GM12878 (cell line): ENCODE results near the gene COL21A1. TPM values are rescaled to one million over a fixed set of nuclear protein-coding genes. Genes with fewer than 3 reads are reported as not detected.

ENCODE experiments used
- ATAC-seq: fragments of 200-7000 bp; cut with Tn5 transposase; 3 replicates; pipeline ENCODE4 v1.9.1; 2020; ENCODE audit warnings: mild to moderate bottlenecking, moderate library complexity
- BruUV-seq: library from RNA; stranded (reverse); fragments of 400-500 nt; replicated peaks from 2 replicates; lab custom pipeline; 2021; lab: Mats Ljungman, UMichigan
- CTCF ChIA-PET: fragments of 300-600 bp; sonication (Branson Sonifier 250); formaldehyde crosslinking; extraction: SDS; loops from one replicate; lab custom pipeline; 2021; ENCODE audit warnings: inconsistent platforms; lab: Yijun Ruan, JAX
- POLR2A ChIA-PET: fragments of 350-600 bp; formaldehyde crosslinking; extraction: SDS; loops from one replicate; lab custom pipeline; 2021; ENCODE audit warnings: inconsistent platforms; lab: Charles Lee
- RAD21 ChIA-PET: fragments of 300-600 bp; sonication (Branson Sonifier 250); formaldehyde crosslinking; loops from one replicate; lab custom pipeline; 2023; ENCODE audit warnings: antibody characterized with exemption; ENCODE audit not compliant: unreplicated experiment; lab: Charles Lee
- SMC1A ChIA-PET: fragments of 300-600 bp; sonication (Branson Sonifier 250); formaldehyde crosslinking; loops from one replicate; lab custom pipeline; 2023; ENCODE audit not compliant: unreplicated experiment, uncharacterized antibody; lab: Charles Lee
- DNase-seq: peaks from one replicate; pipeline ENCODE4 v3.0.0-alpha.2; 2011; ENCODE audit warnings: low read depth, low spot score
- FAIRE-seq: peaks from 3 replicates; lab custom pipeline; 2011; peaks lifted over from hg19 to GRCh38; lab: Jason Lieb, UNC
- H2AFZ ChIP-seq: 2 replicates; pipeline ENCODE4 v1.6.0; 2011; ENCODE audit warnings: low read depth, low read length, control low read depth; ENCODE audit not compliant: control insufficient read depth
- H3K27ac ChIP-seq: 2 replicates; pipeline ENCODE4 v1.5.1; 2011; ENCODE audit warnings: control low read depth; ENCODE audit not compliant: control insufficient read depth, insufficient read depth
- H3K27me3 ChIP-seq, 2 experiments: replicated peaks in 1 of 2; 2 replicates each; pipeline versions ENCODE4 v1.6.0 to v1.6.1; 2011; ENCODE audit warnings: low read length in 1 of 2; ENCODE audit not compliant: control insufficient read depth in 2 of 2, insufficient read depth in 2 of 2
- H3K36me3 ChIP-seq, 2 experiments: 2 replicates each; pipeline ENCODE4 v1.5.1; 2011; ENCODE audit warnings: low read length in 1 of 2; ENCODE audit not compliant: control insufficient read depth in 2 of 2, insufficient read depth in 2 of 2
- H3K4me1 ChIP-seq: 2 replicates; pipeline ENCODE4 v1.6.1; 2011; ENCODE audit warnings: mild to moderate bottlenecking, low read length, moderate library complexity, mixed read lengths; ENCODE audit not compliant: control insufficient read depth, insufficient read depth
- H3K4me2 ChIP-seq: 2 replicates; pipeline ENCODE4 v1.6.0; 2011; ENCODE audit warnings: control low read depth; ENCODE audit not compliant: control insufficient read depth, insufficient read depth
- H3K4me3 ChIP-seq: fragments of 200-600 bp; sonication (generic); 2 replicates; pipeline ENCODE4 v1.5.1; 2016
- H3K79me2 ChIP-seq: 2 replicates; pipeline ENCODE4 v1.6.0; 2011; ENCODE audit warnings: low read length; ENCODE audit not compliant: control insufficient read depth, insufficient read depth
- H3K9ac ChIP-seq: 2 replicates; pipeline ENCODE4 v1.8.0; 2011; ENCODE audit warnings: low read length, control low read depth, mixed read lengths; ENCODE audit not compliant: control insufficient read depth, insufficient read depth
- H3K9me3 ChIP-seq: replicated peaks from 3 replicates; pipeline ENCODE4 v1.5.1; 2011; ENCODE audit warnings: mild to moderate bottlenecking, low read length; ENCODE audit not compliant: control insufficient read depth, insufficient read depth
- H4K20me1 ChIP-seq: 2 replicates; pipeline ENCODE4 v1.6.0; 2011; ENCODE audit not compliant: control insufficient read depth, insufficient read depth
- ELK1 ChIP-seq: IDR thresholded peaks from 2 replicates; pipeline ENCODE4 v1.6.1; 2012; ENCODE audit warnings: low read depth, low read length, improper control_type of control experiment
- HDAC2 ChIP-seq: fragments of 200-600 bp; sonication (generic); IDR thresholded peaks from 2 replicates; pipeline ENCODE4 v1.6.1; 2017
- IRF5 ChIP-seq: fragments of 450-650 bp; IDR thresholded peaks from 2 replicates; pipeline ENCODE4 v1.6.1; 2017; ENCODE audit warnings: borderline replicate concordance
- MEF2A ChIP-seq: IDR thresholded peaks from 2 replicates; pipeline ENCODE4 v1.6.1; 2011; ENCODE audit warnings: low read depth, mild to moderate bottlenecking, low read length, moderate library complexity; ENCODE audit not compliant: insufficient read depth
- MYB ChIP-seq: fragments of 150-350 bp; IDR thresholded peaks from 2 replicates; pipeline ENCODE4 v1.6.1; 2014; ENCODE audit warnings: mild to moderate bottlenecking, low read depth, low read length, borderline replicate concordance
- SMARCA5 ChIP-seq: fragments of 450-650 bp; IDR thresholded peaks from 2 replicates; pipeline ENCODE4 v1.6.1; 2017; ENCODE audit warnings: mild to moderate bottlenecking
- SRF ChIP-seq, 2 experiments: IDR thresholded peaks; 2 replicates each; pipeline ENCODE4 v1.6.1; 2011; ENCODE audit warnings: low read depth in 2 of 2, low read length in 2 of 2, mild to moderate bottlenecking in 1 of 2, moderate library complexity in 1 of 2
- SUZ12 ChIP-seq: fragments of 200-600 bp; sonication (generic); IDR thresholded peaks from one replicate; pipeline ENCODE4 v1.6.1; 2018; ENCODE audit warnings: antibody characterized with exemption, mild to moderate bottlenecking; ENCODE audit not compliant: unreplicated experiment
- TCF12 ChIP-seq: IDR thresholded peaks from 2 replicates; pipeline ENCODE4 v1.6.1; 2011; ENCODE audit warnings: low read depth, mild to moderate bottlenecking, low read length
- ZNF207 ChIP-seq: fragments of 450-650 bp; IDR thresholded peaks from 2 replicates; pipeline ENCODE4 v1.6.1; 2014; ENCODE audit warnings: antibody characterized with exemption, mild to moderate bottlenecking, borderline replicate concordance
- in situ Hi-C: fragments of 300-500 bp; cut with MboI; formaldehyde crosslinking; loops from 9 replicates; pipeline ENCODE4 v1.14.3; 2018; ENCODE audit warnings: mixed read lengths
- intact Hi-C: fragments of 100-400 bp; cut with micrococcal nuclease; formaldehyde crosslinking; loops from one replicate; pipeline ENCODE4 v1.14.2; 2022; ENCODE audit not compliant: unreplicated experiment
- polyA plus RNA-seq, 11 experiments: library from polyadenylated mRNA; depleted of rRNA in 4 of 11; unstranded in 6 of 11; stranded (reverse) in 5 of 11; fragments of >200 nt; fragmentation: Nextera tagmentation in 4 of 11; fragmentation: Illumina TruSeq in 1 of 11; extraction: Ambion mirVana in 4 of 11; extraction: Trizol in 1 of 11; gene quantifications; 1 replicate in 1 of 11; 2 replicates in 10 of 11; pipeline versions ENCODE4 v1.2.1 to v1.2.3, GENCODE V29; 2011 to 2016; ENCODE audit warnings: inconsistent platforms in 2 of 11, missing spikeins in 2 of 11, low read depth in 1 of 11
- total RNA-seq, 4 experiments: library from RNA; depleted of rRNA in 3 of 4; stranded (reverse); fragments of >200 nt in 3 of 4; fragmentation: Illumina TruSeq in 1 of 4; extraction: Trizol in 1 of 4; gene quantifications; 2 replicates each; pipeline versions ENCODE4 v1.2.1 to v1.2.3, GENCODE V29; 2013 to 2021
- TF ChIP-seq, protein P1 (sequence below): fragments of 450-650 bp; IDR thresholded peaks from 2 replicates; pipeline ENCODE4 v1.6.1; 2016; ENCODE audit warnings: mild to moderate bottlenecking
- TF ChIP-seq, protein P2 (sequence below): fragments of 450-650 bp; IDR thresholded peaks from 2 replicates; pipeline ENCODE4 v1.6.1; 2017; ENCODE audit warnings: mild to moderate bottlenecking, moderate library complexity
- TF ChIP-seq, protein P3 (sequence below): fragments of 450-650 bp; IDR thresholded peaks from 2 replicates; pipeline ENCODE4 v1.6.1; 2017; ENCODE audit warnings: mild to moderate bottlenecking, moderate library complexity

The COL21A1 gene
- total and polyA plus RNA-seq, 10 of the 15 experiments (the other 5 are each of a cell fraction or from before 2014, with no cell fraction given), result 0.10 TPM; not detected in 9

DNA sequence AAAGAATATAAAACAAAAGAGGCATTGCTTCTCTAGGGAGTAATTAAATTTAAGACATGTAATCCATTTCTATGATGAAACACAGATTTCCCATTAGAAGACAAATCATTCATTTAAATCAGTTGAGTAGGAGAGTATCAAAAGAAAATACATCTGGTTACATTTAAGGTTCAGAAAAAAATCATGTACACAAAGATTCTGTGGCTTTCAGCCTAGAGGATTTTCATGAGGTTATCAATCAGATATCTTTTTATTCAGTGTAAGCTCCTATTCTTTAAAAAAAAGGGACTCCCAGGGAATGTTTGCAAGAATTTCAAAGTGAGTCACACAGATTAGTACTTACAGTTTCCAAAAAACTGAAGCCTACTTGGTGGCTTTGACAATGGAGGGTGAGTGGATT is 24.9 kb downstream of the COL21A1 start:
- SMC1A ChIA-PET, result interaction anchor here (1.1 kb wide), 1 partner anchor 32 kb away, joined by 3 read pairs; no protein-coding TSS in a partner anchor
- TF ChIP-seq ZNF207, result no peak
- no peak for TF ChIP-seq SMARCA5
- TF ChIP-seq, protein P1, sequence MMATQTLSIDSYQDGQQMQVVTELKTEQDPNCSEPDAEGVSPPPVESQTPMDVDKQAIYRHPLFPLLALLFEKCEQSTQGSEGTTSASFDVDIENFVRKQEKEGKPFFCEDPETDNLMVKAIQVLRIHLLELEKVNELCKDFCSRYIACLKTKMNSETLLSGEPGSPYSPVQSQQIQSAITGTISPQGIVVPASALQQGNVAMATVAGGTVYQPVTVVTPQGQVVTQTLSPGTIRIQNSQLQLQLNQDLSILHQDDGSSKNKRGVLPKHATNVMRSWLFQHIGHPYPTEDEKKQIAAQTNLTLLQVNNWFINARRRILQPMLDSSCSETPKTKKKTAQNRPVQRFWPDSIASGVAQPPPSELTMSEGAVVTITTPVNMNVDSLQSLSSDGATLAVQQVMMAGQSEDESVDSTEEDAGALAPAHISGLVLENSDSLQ, result no peak
- no peak for TF ChIP-seq IRF5
- TF ChIP-seq, protein P2, sequence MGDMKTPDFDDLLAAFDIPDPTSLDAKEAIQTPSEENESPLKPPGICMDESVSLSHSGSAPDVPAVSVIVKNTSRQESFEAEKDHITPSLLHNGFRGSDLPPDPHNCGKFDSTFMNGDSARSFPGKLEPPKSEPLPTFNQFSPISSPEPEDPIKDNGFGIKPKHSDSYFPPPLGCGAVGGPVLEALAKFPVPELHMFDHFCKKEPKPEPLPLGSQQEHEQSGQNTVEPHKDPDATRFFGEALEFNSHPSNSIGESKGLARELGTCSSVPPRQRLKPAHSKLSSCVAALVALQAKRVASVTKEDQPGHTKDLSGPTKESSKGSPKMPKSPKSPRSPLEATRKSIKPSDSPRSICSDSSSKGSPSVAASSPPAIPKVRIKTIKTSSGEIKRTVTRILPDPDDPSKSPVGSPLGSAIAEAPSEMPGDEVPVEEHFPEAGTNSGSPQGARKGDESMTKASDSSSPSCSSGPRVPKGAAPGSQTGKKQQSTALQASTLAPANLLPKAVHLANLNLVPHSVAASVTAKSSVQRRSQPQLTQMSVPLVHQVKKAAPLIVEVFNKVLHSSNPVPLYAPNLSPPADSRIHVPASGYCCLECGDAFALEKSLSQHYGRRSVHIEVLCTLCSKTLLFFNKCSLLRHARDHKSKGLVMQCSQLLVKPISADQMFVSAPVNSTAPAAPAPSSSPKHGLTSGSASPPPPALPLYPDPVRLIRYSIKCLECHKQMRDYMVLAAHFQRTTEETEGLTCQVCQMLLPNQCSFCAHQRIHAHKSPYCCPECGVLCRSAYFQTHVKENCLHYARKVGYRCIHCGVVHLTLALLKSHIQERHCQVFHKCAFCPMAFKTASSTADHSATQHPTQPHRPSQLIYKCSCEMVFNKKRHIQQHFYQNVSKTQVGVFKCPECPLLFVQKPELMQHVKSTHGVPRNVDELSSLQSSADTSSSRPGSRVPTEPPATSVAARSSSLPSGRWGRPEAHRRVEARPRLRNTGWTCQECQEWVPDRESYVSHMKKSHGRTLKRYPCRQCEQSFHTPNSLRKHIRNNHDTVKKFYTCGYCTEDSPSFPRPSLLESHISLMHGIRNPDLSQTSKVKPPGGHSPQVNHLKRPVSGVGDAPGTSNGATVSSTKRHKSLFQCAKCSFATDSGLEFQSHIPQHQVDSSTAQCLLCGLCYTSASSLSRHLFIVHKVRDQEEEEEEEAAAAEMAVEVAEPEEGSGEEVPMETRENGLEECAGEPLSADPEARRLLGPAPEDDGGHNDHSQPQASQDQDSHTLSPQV, result no peak
- no peak for TF ChIP-seq TCF12
- TF ChIP-seq MEF2A, result no peak
- TF ChIP-seq, protein P3, sequence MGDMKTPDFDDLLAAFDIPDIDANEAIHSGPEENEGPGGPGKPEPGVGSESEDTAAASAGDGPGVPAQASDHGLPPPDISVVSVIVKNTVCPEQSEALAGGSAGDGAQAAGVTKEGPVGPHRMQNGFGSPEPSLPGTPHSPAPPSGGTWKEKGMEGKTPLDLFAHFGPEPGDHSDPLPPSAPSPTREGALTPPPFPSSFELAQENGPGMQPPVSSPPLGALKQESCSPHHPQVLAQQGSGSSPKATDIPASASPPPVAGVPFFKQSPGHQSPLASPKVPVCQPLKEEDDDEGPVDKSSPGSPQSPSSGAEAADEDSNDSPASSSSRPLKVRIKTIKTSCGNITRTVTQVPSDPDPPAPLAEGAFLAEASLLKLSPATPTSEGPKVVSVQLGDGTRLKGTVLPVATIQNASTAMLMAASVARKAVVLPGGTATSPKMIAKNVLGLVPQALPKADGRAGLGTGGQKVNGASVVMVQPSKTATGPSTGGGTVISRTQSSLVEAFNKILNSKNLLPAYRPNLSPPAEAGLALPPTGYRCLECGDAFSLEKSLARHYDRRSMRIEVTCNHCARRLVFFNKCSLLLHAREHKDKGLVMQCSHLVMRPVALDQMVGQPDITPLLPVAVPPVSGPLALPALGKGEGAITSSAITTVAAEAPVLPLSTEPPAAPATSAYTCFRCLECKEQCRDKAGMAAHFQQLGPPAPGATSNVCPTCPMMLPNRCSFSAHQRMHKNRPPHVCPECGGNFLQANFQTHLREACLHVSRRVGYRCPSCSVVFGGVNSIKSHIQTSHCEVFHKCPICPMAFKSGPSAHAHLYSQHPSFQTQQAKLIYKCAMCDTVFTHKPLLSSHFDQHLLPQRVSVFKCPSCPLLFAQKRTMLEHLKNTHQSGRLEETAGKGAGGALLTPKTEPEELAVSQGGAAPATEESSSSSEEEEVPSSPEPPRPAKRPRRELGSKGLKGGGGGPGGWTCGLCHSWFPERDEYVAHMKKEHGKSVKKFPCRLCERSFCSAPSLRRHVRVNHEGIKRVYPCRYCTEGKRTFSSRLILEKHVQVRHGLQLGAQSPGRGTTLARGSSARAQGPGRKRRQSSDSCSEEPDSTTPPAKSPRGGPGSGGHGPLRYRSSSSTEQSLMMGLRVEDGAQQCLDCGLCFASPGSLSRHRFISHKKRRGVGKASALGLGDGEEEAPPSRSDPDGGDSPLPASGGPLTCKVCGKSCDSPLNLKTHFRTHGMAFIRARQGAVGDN, result no peak
- TF ChIP-seq SRF (IDR thresholded peaks at IDR 0.05; ENCODE audit: low read depth in 2 of 2, low read length in 2 of 2), result no peak
- no peak for TF ChIP-seq MYB
- no peak for TF ChIP-seq SUZ12
- TF ChIP-seq ELK1, result no peak
- no peak for TF ChIP-seq HDAC2

More for the DNA sequence above, 24.9 kb downstream of the COL21A1 start:
- RAD21 ChIA-PET, result no interaction called here
- in situ Hi-C loops, result no loop called here
- H3K27ac ChIP-seq, result no peak overlapping the region
- no peak for FAIRE-seq
- H3K4me3 ChIP-seq, result no peak overlapping the region
- H3K9ac ChIP-seq, result no peak overlapping the region
- no peak for DNase-seq
- ATAC-seq, result no peak
- CTCF ChIA-PET, result no interaction called here
- BruUV-seq, result no TSS peak
- H3K36me3 ChIP-seq, result no peaks in the 10 kb centered on the region
- H3K4me2 ChIP-seq, result no peak overlapping the region
- H2AFZ ChIP-seq, result no peak overlapping the region
- H3K4me1 ChIP-seq, result no peaks in the 10 kb centered on the region
- H3K9me3 ChIP-seq, result no peaks in the 10 kb centered on the region
- POLR2A ChIA-PET, result interaction anchor here (0.6 kb wide), 1 partner anchor 16 kb away, joined by 3 read pairs; no protein-coding TSS in a partner anchor
- H3K27me3 ChIP-seq, result no peaks in the 10 kb centered on the region
- no peaks in the 10 kb centered on the region for H3K79me2 ChIP-seq
- no peaks in the 10 kb centered on the region for H4K20me1 ChIP-seq
- intact Hi-C loops, result no loop called here
